Stimulated activated CD8-positive, alpha-beta memory T cell treated with anti-CD3 and anti-CD28 coated beads, Interleukin-4, amount 100 ng/mL, for 4 hours (primary cell): ENCODE data around the gene ERC1.
"Not testable (repeated sequence)": the region's sequence is repeated elsewhere in the genome, so short reads cannot be mapped to it uniquely, and the experiment has no call there.

Experiments
- DNase-seq, 2 donors: peaks; one replicate each; pipeline ENCODE4 v3.0.0-alpha.2; 2020; ENCODE audit warnings: low read depth in 2 of 2, low spot score in 1 of 2

ERC1 gene

GRCh38 chr12:1184402-1184801 lies 193.4 kb downstream of the ERC1 start:
- no peak for DNase-seq

GRCh38 chr12:1185460-1186182 lies 194.6 kb downstream of the ERC1 start:
- DNase-seq: no peak

GRCh38 chr12:1186298-1186697 lies 195.3 kb downstream of the ERC1 start:
- no peak for DNase-seq

GRCh38 chr12:1188016-1188415 lies 197.0 kb downstream of the ERC1 start:
- no peak for DNase-seq

GRCh38 chr12:1189163-1189562 lies 198.1 kb downstream of the ERC1 start:
- DNase-seq: no peak

GRCh38 chr12:1195513-1195912 lies 204.5 kb downstream of the ERC1 start:
- DNase-seq: no peak

- no peak for DNase-seq
Observed at GRCh38 chr12:1197264-1198018, 206.4 kb downstream of the ERC1 start.

GRCh38 chr12:1198854-1199253 lies 207.8 kb downstream of the ERC1 start:
- not testable (repeated sequence) for DNase-seq

GRCh38 chr12:1199700-1200099 lies 208.7 kb downstream of the ERC1 start:
- DNase-seq: no peak

- DNase-seq: no peak
Observed at GRCh38 chr12:1201030-1201429, 210.0 kb downstream of the ERC1 start.

- DNase-seq: no peak
Observed at GRCh38 chr12:1201886-1202285, 210.9 kb downstream of the ERC1 start.

- no peak for DNase-seq
Observed at GRCh38 chr12:1203735-1204019, 212.7 kb downstream of the ERC1 start.

GRCh38 chr12:1204581-1205121 lies 213.6 kb downstream of the ERC1 start:
- no peak for DNase-seq

- no peak for DNase-seq
Observed at GRCh38 chr12:1205512-1206060, 214.6 kb downstream of the ERC1 start.

- DNase-seq: no peak
Observed at GRCh38 chr12:1206118-1206734, 215.2 kb downstream of the ERC1 start.

GRCh38 chr12:1207276-1207675 lies 216.3 kb downstream of the ERC1 start:
- no peak for DNase-seq

GRCh38 chr12:1208719-1209118 lies 217.7 kb downstream of the ERC1 start:
- DNase-seq: not testable (repeated sequence)

GRCh38 chr12:1212526-1212925 lies 221.5 kb downstream of the ERC1 start:
- no peak for DNase-seq

GRCh38 chr12:1213205-1213604 lies 222.2 kb downstream of the ERC1 start:
- DNase-seq: no peak

GRCh38 chr12:1213618-1214205 lies 222.7 kb downstream of the ERC1 start:
- no peak for DNase-seq

- no peak for DNase-seq
Observed at GRCh38 chr12:1216560-1216959, 225.5 kb downstream of the ERC1 start.
